K562 (cell line): Measurements from ENCODE around the gene FASN. TPM values are rescaled to one million over a fixed set of nuclear protein-coding genes. Genes with fewer than 3 reads are reported as not detected.

Source experiments
- BCLAF1 ChIP-seq, 2 experiments: fragments of 450-650 bp in 1 of 2; IDR thresholded peaks; 2 replicates each; pipeline ENCODE4 v1.6.1; 2011 to 2017; ENCODE audit warnings: low read depth in 2 of 2, antibody characterized with exemption in 1 of 2, borderline replicate concordance in 1 of 2, low read length in 1 of 2, mild to moderate bottlenecking in 1 of 2, mixed read lengths in 1 of 2; ENCODE audit not compliant: control insufficient read depth in 1 of 2
- BCOR ChIP-seq: fragments of 450-650 bp; IDR thresholded peaks from 2 replicates; pipeline ENCODE4 v1.6.1; 2016
- CBX1 ChIP-seq: sonication (generic); IDR thresholded peaks from 2 replicates; pipeline ENCODE4 v1.6.1; 2016; ENCODE audit warnings: antibody characterized with exemption, low read depth, mild to moderate bottlenecking
- CC2D1A ChIP-seq: fragments of 450-650 bp; IDR thresholded peaks from 2 replicates; pipeline ENCODE4 v1.6.1; 2017; ENCODE audit warnings: mild to moderate bottlenecking
- CCNT2 ChIP-seq: IDR thresholded peaks from 2 replicates; pipeline ENCODE4 v1.6.1; 2011; ENCODE audit warnings: borderline replicate concordance, low read depth, mild to moderate bottlenecking, moderate library complexity, mixed read lengths, low read length; ENCODE audit not compliant: insufficient read length; ENCODE audit errors: extremely low read depth
- CTCF ChIP-seq, 3 experiments: IDR thresholded peaks in 2 of 3; conservative IDR thresholded peaks in 1 of 3; 2 replicates each; pipeline ENCODE4 v1.5.1; 2011 to 2012; ENCODE audit warnings: low read length in 3 of 3, mild to moderate bottlenecking in 3 of 3, control low read depth in 2 of 3, improper control_type of control experiment in 1 of 3, inconsistent platforms in 1 of 3, low read depth in 1 of 3, mixed read lengths in 1 of 3, moderate library complexity in 1 of 3; ENCODE audit not compliant: insufficient read depth in 2 of 3
- CXXC5 ChIP-seq: fragments of 250-450 bp; sonication (Bioruptor Pico); IDR thresholded peaks from 2 replicates; pipeline ENCODE4 v1.8.0; 2022; ENCODE audit warnings: inconsistent platforms, mild to moderate bottlenecking, moderate library complexity
- FUS ChIP-seq: fragments of 200-400 bp; formaldehyde crosslinking; optimal IDR thresholded peaks from 2 replicates; pipeline ENCODE3; 2017; ENCODE audit warnings: low read depth, low read length
- GMEB1 ChIP-seq: fragments of 250-450 bp; sonication (Bioruptor Pico); IDR thresholded peaks from 2 replicates; pipeline ENCODE4 v1.4.0; 2020; ENCODE audit warnings: mild to moderate bottlenecking
- MLLT1 ChIP-seq, 2 experiments: fragments of 450-650 bp; IDR thresholded peaks; 2 replicates each; pipeline ENCODE4 v1.6.1; 2016
- MNT ChIP-seq, 2 experiments: fragments of 450-650 bp; conservative IDR thresholded peaks; 2 replicates each; pipeline ENCODE4 v1.6.1; 2017; ENCODE audit warnings: mild to moderate bottlenecking in 2 of 2, moderate library complexity in 2 of 2
- NFYB ChIP-seq: IDR thresholded peaks from 2 replicates; pipeline ENCODE4 v1.6.1; 2011; ENCODE audit warnings: mild to moderate bottlenecking, moderate library complexity; ENCODE audit not compliant: insufficient read length; ENCODE audit errors: extremely low read depth
- PHB2 ChIP-seq: fragments of 450-650 bp; IDR thresholded peaks from 2 replicates; pipeline ENCODE4 v1.6.1; 2017; ENCODE audit warnings: low read depth
- PHF8 ChIP-seq: fragments of 200-600 bp; sonication (generic); IDR thresholded peaks from 2 replicates; pipeline ENCODE4 v1.6.1; 2012; ENCODE audit warnings: mixed run types, mild to moderate bottlenecking, inconsistent platforms, low read length, moderate library complexity, borderline replicate concordance
- SOX6 ChIP-seq: fragments of 450-650 bp; IDR thresholded peaks from 2 replicates; pipeline ENCODE4 v1.6.1; 2014; ENCODE audit warnings: mild to moderate bottlenecking
- SP2 ChIP-seq: IDR thresholded peaks from 2 replicates; pipeline ENCODE4 v1.6.1; 2011; ENCODE audit warnings: mild to moderate bottlenecking, low read depth, low read length, moderate library complexity; ENCODE audit not compliant: poor library complexity, severe bottlenecking; ENCODE audit errors: extremely low read depth
- ZEB2 ChIP-seq: fragments of 450-650 bp; IDR thresholded peaks from 2 replicates; pipeline ENCODE4 v1.6.1; 2016
- polyA plus RNA-seq, 8 experiments: library from polyadenylated mRNA; depleted of rRNA in 4 of 8; stranded (reverse) in 5 of 8; unstranded in 3 of 8; fragments of >200 nt; fragmentation: Nextera tagmentation in 2 of 8; fragmentation: Illumina TruSeq in 1 of 8; extraction: Ambion mirVana in 2 of 8; extraction: Trizol in 1 of 8; gene quantifications; 2 replicates each; pipeline versions ENCODE4 v1.2.1 to v1.2.3, GENCODE V29; 2011 to 2014; ENCODE audit warnings: inconsistent platforms in 1 of 8, missing spikeins in 1 of 8
- total RNA-seq, 7 experiments: library from RNA; depleted of rRNA in 6 of 7; stranded (reverse); fragments of >200 nt in 6 of 7; fragmentation: Illumina TruSeq in 2 of 7; extraction: Trizol in 2 of 7; gene quantifications; 2 replicates each; pipeline versions ENCODE4 v1.2.1 to v1.2.3, GENCODE V29; 2011 to 2021; ENCODE audit warnings: low replicate concordance in 1 of 7

Gene FASN
- total and polyA plus RNA-seq, 9 of the 15 experiments (the other 6 are each of a cell fraction or from before 2014, with no cell fraction given) = 0.15 to 663 (median 49.9) TPM

GRCh38 chr17:82098169-82098938 lies at the start of gene FASN (continued):
- TF ChIP-seq CCNT2 (peak; percentile 89), CBX1 (peak; percentile 84; the same call in 1 of the 2 replicates), BCLAF1 (IDR thresholded peaks at IDR 0.05; ENCODE audit: borderline replicate concordance in 1 of 2, control insufficient read depth in 1 of 2, low read depth in 2 of 2, low read length in 1 of 2) (no peak), MNT (conservative IDR thresholded peaks at IDR 0.05) (peak; percentile 36 to 74; a peak in 3 of 4 replicates), PHB2 (no peak), FUS (peak; percentile 71), MLLT1 (IDR thresholded peaks at IDR 0.05) (no peak), CXXC5 (CRISPR knock-in tag) (peak; percentile 92), NFYB (peak; percentile 95), ZEB2 (no peak), SP2 (peak; percentile 57), PHF8 (peak; percentile 72; the same call in 1 of the 2 replicates), GMEB1 (peak; percentile 71), CC2D1A (no peak), BCOR (no peak), CTCF (IDR thresholded peaks at IDR 0.05 in 2 of 3, conservative IDR thresholded peaks at IDR 0.05 in 1 of 3; ENCODE audit: insufficient read depth in 2 of 3, low read depth in 1 of 3, low read length in 3 of 3) (peak; percentile 41 to 77 (median 72); a peak in 5 of 6 replicates), SOX6 (peak; percentile 26; the same call in 1 of the 2 replicates)
